K562 (cell line): Measurements from ENCODE around the gene CRYBG1. TPM values are rescaled to one million over a fixed set of nuclear protein-coding genes. Genes with fewer than 3 reads are reported as not detected.

Experiments
- CBX8 ChIP-seq: fragments of 200-600 bp; sonication (generic); IDR thresholded peaks from 2 replicates; pipeline ENCODE4 v1.6.1; 2012; ENCODE audit warnings: borderline replicate concordance, mixed run types, low read depth, mild to moderate bottlenecking, moderate library complexity, mixed read lengths, low read length, control low read depth, inconsistent platforms; ENCODE audit not compliant: poor library complexity, severe bottlenecking; ENCODE audit errors: extremely low read depth
- GTF2A2 ChIP-seq: IDR thresholded peaks from 2 replicates; pipeline ENCODE4 v1.6.1; 2016; ENCODE audit warnings: mild to moderate bottlenecking, missing genetic modification characterization, missing compliant biosample characterization
- HMGN3 ChIP-seq: IDR thresholded peaks from 2 replicates; pipeline ENCODE4 v1.6.1; 2011; ENCODE audit warnings: borderline replicate concordance, low read depth, mild to moderate bottlenecking, mixed read lengths, low read length; ENCODE audit not compliant: insufficient read length; ENCODE audit errors: extremely low read depth
- NFIC ChIP-seq: fragments of 450-650 bp; IDR thresholded peaks from 2 replicates; pipeline ENCODE4 v1.6.1; 2017; ENCODE audit warnings: mild to moderate bottlenecking, inconsistent platforms
- NFRKB ChIP-seq: fragments of 450-650 bp; IDR thresholded peaks from 2 replicates; pipeline ENCODE4 v1.6.1; 2016; ENCODE audit warnings: low read depth
- SRSF3 ChIP-seq: fragments of 200-400 bp; formaldehyde crosslinking; IDR thresholded peaks from 2 replicates; pipeline ENCODE4 v1.6.1; 2016; ENCODE audit warnings: mild to moderate bottlenecking, low read length, moderate library complexity; ENCODE audit not compliant: insufficient read depth
- ZEB2 ChIP-seq: fragments of 450-650 bp; IDR thresholded peaks from 2 replicates; pipeline ENCODE4 v1.6.1; 2016
- ZKSCAN8 ChIP-seq: fragments of 200-800 bp; sonication (Bioruptor generic); IDR thresholded peaks from 2 replicates; pipeline ENCODE4 v1.6.1; 2016; ENCODE audit warnings: missing genetic modification characterization, missing compliant biosample characterization
- ZNF133 ChIP-seq: fragments of 250-450 bp; sonication (Bioruptor Pico); IDR thresholded peaks from 2 replicates; pipeline ENCODE4 v1.4.0; 2020; ENCODE audit warnings: mild to moderate bottlenecking
- ZNF316 ChIP-seq: fragments of 450-650 bp; IDR thresholded peaks from 2 replicates; pipeline ENCODE4 v1.6.1; 2016
- ZNF699 ChIP-seq: fragments of 250-450 bp; sonication (Bioruptor Pico); IDR thresholded peaks from 2 replicates; pipeline ENCODE4 v1.8.0; 2021; ENCODE audit warnings: mild to moderate bottlenecking, moderate library complexity; ENCODE audit not compliant: insufficient replicate concordance
- ZZZ3 ChIP-seq: fragments of 450-650 bp; IDR thresholded peaks from 2 replicates; pipeline ENCODE4 v1.6.1; 2016; ENCODE audit warnings: antibody characterized with exemption, mild to moderate bottlenecking, moderate library complexity
- polyA plus RNA-seq, 8 experiments: library from polyadenylated mRNA; depleted of rRNA in 4 of 8; stranded (reverse) in 5 of 8; unstranded in 3 of 8; fragments of >200 nt; fragmentation: Nextera tagmentation in 2 of 8; fragmentation: Illumina TruSeq in 1 of 8; extraction: Ambion mirVana in 2 of 8; extraction: Trizol in 1 of 8; gene quantifications; 2 replicates each; pipeline versions ENCODE4 v1.2.1 to v1.2.3, GENCODE V29; 2011 to 2014; ENCODE audit warnings: inconsistent platforms in 1 of 8, missing spikeins in 1 of 8
- total RNA-seq, 7 experiments: library from RNA; depleted of rRNA in 6 of 7; stranded (reverse); fragments of >200 nt in 6 of 7; fragmentation: Illumina TruSeq in 2 of 7; extraction: Trizol in 2 of 7; gene quantifications; 2 replicates each; pipeline versions ENCODE4 v1.2.1 to v1.2.3, GENCODE V29; 2011 to 2021; ENCODE audit warnings: low replicate concordance in 1 of 7
- TF ChIP-seq, protein P1 (sequence below): fragments of 250-450 bp; sonication (Bioruptor Pico); IDR thresholded peaks from 2 replicates; pipeline ENCODE4 v1.9.0; 2021; ENCODE audit warnings: mild to moderate bottlenecking
- TF ChIP-seq, protein P2 (sequence below): fragments of 250-450 bp; sonication (Bioruptor Pico); IDR thresholded peaks from 2 replicates; pipeline ENCODE4 v1.4.0; 2020; ENCODE audit warnings: mild to moderate bottlenecking, moderate library complexity, borderline replicate concordance
- TF ChIP-seq, protein P3 (sequence below): sonication (generic); formaldehyde crosslinking; IDR thresholded peaks from 2 replicates; pipeline ENCODE4 v1.8.0; 2022; ENCODE audit warnings: mild to moderate bottlenecking, missing genetic modification reagents
- TF ChIP-seq, protein P4 (sequence below): fragments of 250-450 bp; sonication (Bioruptor Pico); IDR thresholded peaks from 2 replicates; pipeline ENCODE4 v1.8.0; 2021; ENCODE audit warnings: moderate library complexity, mild to moderate bottlenecking, inconsistent platforms
- TF ChIP-seq, protein P5 (sequence below): sonication (generic); formaldehyde crosslinking; IDR thresholded peaks from 2 replicates; pipeline ENCODE4 v1.4.0; 2020; ENCODE audit warnings: mild to moderate bottlenecking, missing genetic modification reagents
- TF ChIP-seq, protein P6 (sequence below): sonication (generic); formaldehyde crosslinking; IDR thresholded peaks from 2 replicates; pipeline ENCODE4 v1.8.0; 2022; ENCODE audit warnings: mild to moderate bottlenecking, missing genetic modification reagents

Gene CRYBG1
- total and polyA plus RNA-seq, 9 of the 15 experiments (the other 6 are each of a cell fraction or from before 2014, with no cell fraction given), result 0.07 to 0.47 (median 0.11) TPM

DNA sequence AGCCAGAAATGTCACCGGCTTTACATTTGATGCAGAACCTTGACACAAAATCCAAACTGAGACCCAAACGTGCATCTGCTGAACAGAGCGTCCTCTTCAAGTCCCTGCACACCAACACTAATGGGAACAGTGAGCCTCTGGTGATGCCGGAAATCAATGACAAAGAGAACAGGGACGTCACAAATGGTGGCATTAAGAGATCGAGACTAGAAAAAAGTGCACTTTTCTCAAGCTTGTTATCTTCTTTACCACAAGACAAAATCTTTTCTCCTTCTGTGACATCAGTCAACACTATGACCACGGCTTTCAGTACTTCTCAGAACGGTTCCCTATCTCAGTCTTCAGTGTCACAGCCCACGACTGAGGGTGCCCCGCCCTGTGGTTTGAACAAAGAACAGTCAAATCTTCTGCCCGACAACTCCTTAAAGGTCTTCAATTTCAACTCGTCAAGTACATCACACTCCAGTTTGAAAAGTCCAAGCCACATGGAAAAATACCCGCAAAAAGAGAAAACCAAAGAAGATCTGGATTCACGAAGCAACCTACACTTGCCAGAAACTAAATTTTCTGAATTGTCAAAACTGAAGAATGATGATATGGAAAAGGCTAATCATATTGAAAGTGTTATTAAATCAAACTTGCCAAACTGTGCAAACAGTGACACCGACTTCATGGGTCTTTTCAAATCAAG is 160.3 kb downstream of the CRYBG1 start (continued):
- TF ChIP-seq, protein P1, sequence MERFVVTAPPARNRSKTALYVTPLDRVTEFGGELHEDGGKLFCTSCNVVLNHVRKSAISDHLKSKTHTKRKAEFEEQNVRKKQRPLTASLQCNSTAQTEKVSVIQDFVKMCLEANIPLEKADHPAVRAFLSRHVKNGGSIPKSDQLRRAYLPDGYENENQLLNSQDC, result no peak
- no peak for TF ChIP-seq NFRKB
- TF ChIP-seq ZZZ3, result no peak
- TF ChIP-seq, protein P2, sequence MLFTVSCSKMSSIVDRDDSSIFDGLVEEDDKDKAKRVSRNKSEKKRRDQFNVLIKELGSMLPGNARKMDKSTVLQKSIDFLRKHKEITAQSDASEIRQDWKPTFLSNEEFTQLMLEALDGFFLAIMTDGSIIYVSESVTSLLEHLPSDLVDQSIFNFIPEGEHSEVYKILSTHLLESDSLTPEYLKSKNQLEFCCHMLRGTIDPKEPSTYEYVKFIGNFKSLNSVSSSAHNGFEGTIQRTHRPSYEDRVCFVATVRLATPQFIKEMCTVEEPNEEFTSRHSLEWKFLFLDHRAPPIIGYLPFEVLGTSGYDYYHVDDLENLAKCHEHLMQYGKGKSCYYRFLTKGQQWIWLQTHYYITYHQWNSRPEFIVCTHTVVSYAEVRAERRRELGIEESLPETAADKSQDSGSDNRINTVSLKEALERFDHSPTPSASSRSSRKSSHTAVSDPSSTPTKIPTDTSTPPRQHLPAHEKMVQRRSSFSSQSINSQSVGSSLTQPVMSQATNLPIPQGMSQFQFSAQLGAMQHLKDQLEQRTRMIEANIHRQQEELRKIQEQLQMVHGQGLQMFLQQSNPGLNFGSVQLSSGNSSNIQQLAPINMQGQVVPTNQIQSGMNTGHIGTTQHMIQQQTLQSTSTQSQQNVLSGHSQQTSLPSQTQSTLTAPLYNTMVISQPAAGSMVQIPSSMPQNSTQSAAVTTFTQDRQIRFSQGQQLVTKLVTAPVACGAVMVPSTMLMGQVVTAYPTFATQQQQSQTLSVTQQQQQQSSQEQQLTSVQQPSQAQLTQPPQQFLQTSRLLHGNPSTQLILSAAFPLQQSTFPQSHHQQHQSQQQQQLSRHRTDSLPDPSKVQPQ (CRISPR knock-in tag), result no peak
- no peak for TF ChIP-seq SRSF3
- TF ChIP-seq, protein P3, sequence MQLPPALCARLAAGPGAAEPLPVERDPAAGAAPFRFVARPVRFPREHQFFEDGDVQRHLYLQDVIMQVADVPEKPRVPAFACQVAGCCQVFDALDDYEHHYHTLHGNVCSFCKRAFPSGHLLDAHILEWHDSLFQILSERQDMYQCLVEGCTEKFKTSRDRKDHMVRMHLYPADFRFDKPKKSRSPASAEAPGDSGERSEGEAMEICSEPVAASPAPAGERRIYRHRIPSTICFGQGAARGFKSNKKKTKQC, result no peak
- TF ChIP-seq HMGN3, result peak; percentile 36
- no peak for TF ChIP-seq ZNF316
- no peak for TF ChIP-seq ZEB2
- no peak for TF ChIP-seq ZNF133 (CRISPR knock-in tag)
- TF ChIP-seq, protein P4, sequence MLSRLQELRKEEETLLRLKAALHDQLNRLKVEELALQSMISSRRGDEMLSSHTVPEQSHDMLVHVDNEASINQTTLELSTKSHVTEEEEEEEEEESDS, result no peak
- 0 out of 2 replicates have a peak, but pooled peaks have one; percentile 27 for TF ChIP-seq ZKSCAN8 (CRISPR knock-in tag)
- TF ChIP-seq, protein P5, sequence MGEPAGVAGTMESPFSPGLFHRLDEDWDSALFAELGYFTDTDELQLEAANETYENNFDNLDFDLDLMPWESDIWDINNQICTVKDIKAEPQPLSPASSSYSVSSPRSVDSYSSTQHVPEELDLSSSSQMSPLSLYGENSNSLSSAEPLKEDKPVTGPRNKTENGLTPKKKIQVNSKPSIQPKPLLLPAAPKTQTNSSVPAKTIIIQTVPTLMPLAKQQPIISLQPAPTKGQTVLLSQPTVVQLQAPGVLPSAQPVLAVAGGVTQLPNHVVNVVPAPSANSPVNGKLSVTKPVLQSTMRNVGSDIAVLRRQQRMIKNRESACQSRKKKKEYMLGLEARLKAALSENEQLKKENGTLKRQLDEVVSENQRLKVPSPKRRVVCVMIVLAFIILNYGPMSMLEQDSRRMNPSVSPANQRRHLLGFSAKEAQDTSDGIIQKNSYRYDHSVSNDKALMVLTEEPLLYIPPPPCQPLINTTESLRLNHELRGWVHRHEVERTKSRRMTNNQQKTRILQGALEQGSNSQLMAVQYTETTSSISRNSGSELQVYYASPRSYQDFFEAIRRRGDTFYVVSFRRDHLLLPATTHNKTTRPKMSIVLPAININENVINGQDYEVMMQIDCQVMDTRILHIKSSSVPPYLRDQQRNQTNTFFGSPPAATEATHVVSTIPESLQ, result no peak
- TF ChIP-seq ZNF699 (CRISPR knock-in tag), result no peak
- no peak for TF ChIP-seq GTF2A2 (tag)
- peak; percentile 86 for TF ChIP-seq NFIC
- no peak for TF ChIP-seq CBX8
- TF ChIP-seq, protein P6, sequence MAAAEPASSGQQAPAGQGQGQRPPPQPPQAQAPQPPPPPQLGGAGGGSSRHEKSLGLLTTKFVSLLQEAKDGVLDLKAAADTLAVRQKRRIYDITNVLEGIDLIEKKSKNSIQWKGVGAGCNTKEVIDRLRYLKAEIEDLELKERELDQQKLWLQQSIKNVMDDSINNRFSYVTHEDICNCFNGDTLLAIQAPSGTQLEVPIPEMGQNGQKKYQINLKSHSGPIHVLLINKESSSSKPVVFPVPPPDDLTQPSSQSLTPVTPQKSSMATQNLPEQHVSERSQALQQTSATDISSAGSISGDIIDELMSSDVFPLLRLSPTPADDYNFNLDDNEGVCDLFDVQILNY (CRISPR knock-in tag), result no peak
